H1 (cell line): ENCODE measurements around the gene JOSD2.

Source experiments
- ATF3 ChIP-seq: IDR thresholded peaks from 2 replicates; pipeline ENCODE4 v1.6.1; 2011; ENCODE audit warnings: low read depth, mild to moderate bottlenecking, low read length; ENCODE audit not compliant: insufficient read depth
- CREB1 ChIP-seq: IDR thresholded peaks from 2 replicates; pipeline ENCODE4 v1.6.1; 2012; ENCODE audit warnings: inconsistent platforms
- CTCF ChIP-seq, 3 experiments: IDR thresholded peaks; 1 replicate in 2 of 3; 2 replicates in 1 of 3; pipeline versions ENCODE4 v1.5.1 to v1.6.1; 2011; ENCODE audit warnings: low read length in 3 of 3, mild to moderate bottlenecking in 3 of 3, inconsistent platforms in 2 of 3, low read depth in 1 of 3, moderate library complexity in 1 of 3; ENCODE audit not compliant: insufficient read depth in 1 of 3; ENCODE audit errors: control extremely low read depth in 1 of 3
- EZH2 ChIP-seq: fragments of 200-600 bp; sonication (generic); IDR thresholded peaks from 2 replicates; pipeline ENCODE4 v1.7.1; 2012; ENCODE audit warnings: low read depth, mild to moderate bottlenecking, moderate library complexity, low read length, inconsistent platforms; ENCODE audit not compliant: severe bottlenecking
- POLR2AphosphoS5 ChIP-seq: IDR thresholded peaks from 2 replicates; pipeline ENCODE4 v1.6.1; 2011; ENCODE audit warnings: low read depth, low read length
- RFX5 ChIP-seq: IDR thresholded peaks from 2 replicates; pipeline ENCODE4 v1.6.1; 2011; ENCODE audit warnings: low read depth, low read length, improper control_type of control experiment, borderline replicate concordance
- RNF2 ChIP-seq: fragments of 200-900, 300-1000 bp; sonication (generic); IDR thresholded peaks from 2 replicates; pipeline ENCODE4 v1.7.1; 2016; ENCODE audit warnings: borderline replicate concordance, low read depth, mild to moderate bottlenecking, antibody characterized with exemption, low read length; ENCODE audit not compliant: poor library complexity, severe bottlenecking; ENCODE audit errors: missing control alignments
- SIRT6 ChIP-seq: IDR thresholded peaks from one replicate; pipeline ENCODE4 v1.7.1; 2012; ENCODE audit warnings: low read length, inconsistent platforms

GRCh38 chr19:50514346-50515167 lies 3.6 kb upstream of the JOSD2 start:
- TF ChIP-seq POLR2AphosphoS5: no peak; the same call in 1 of the 2 replicates
- no peak for TF ChIP-seq RNF2
- no peak for TF ChIP-seq EZH2
- TF ChIP-seq CTCF (IDR thresholded peaks at IDR 0.05; ENCODE audit: control extremely low read depth in 1 of 3, insufficient read depth in 1 of 3, low read depth in 1 of 3, low read length in 3 of 3): no peak
- TF ChIP-seq RFX5: no peak
- TF ChIP-seq ATF3: no peak
- no peak for TF ChIP-seq CREB1
- TF ChIP-seq SIRT6: no peak
